ENCODE data around the gene HCN3.
"Not testable (repeated sequence)": the region's sequence is repeated elsewhere in the genome, so short reads cannot be mapped to it uniquely, and the experiment has no call there.

The HCN3 gene

DNA sequence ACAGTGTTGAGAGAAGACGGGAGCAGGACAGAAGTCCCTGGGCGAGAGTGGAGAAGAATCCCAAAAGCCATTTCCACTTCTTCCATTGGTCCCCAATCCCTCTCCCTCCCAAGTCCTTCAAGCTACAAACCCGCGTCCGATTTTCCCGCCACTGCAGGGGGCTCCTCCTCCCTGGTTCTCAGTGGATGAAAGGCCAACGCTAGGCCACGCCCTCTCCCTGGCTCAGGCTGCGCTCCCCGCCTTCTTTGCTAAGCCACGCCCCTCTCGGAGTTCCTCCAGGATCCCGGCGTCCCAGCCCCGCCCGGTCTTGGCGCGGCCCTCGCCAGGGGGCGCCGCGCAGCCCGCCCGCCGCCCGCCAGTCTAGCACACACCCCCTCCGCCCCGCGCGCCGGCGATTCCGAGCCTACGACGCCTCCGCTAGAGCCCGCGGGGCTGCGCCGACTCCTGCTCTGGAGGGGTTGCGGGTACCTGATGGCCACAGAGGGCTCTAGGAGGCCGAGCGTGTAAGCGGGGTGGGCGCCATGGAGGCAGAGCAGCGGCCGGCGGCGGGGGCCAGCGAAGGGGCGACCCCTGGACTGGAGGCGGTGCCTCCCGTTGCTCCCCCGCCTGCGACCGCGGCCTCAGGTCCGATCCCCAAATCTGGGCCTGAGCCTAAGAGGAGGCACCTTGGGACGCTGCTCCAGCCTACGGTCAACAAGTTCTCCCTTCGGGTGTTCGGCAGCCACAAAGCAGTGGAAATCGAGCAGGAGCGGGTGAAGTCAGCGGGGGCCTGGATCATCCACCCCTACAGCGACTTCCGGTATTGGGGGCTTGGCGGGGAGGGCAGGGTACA is at the start of gene HCN3:
TSS of gene HCN3 (plus strand) at position 394 of the 832 bp plus-strand sequence. CDS start at position 522, 128 bp downstream.
- DNase-seq (ENCODE audit: low read depth, low spot score), result peak; percentile 90

DNA sequence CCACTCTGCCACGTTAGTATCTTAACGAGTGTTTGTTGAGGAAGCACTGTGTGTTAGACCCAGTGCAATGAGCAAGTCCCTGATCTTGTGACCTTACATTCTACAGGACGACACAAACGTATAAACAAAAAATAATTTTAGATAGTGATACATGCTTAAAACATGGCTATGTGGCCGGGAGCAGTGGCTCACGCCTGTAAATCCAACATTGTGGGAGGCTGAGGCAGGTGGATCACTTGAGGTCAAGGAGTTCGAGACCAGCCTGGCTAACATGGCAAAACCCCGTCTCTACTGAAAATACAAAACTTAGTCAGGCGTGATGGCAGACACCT is 49.2 kb upstream of the HCN3 start:
- no peak for DNase-seq (ENCODE audit: low read depth, low spot score)

DNA sequence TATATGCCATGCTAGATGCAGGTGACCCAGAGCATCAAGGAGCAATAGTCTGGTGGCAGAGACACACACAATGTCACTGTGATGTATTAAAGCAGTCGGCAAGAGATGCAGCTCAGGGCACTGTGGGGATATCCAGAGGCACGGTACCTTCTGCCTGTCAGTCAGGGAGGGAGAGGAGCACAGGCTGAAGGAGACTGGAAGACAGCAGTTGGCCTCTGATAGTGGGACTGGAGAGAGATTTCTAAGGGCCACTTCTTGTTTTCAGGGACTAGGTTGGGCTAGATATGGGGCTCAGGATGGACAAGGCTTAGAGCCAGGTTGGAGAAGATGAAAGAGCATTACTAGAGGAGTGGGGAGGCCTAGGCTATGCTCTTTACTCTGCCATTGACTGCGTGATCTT is 46.0 kb upstream of the HCN3 start:
- DNase-seq (ENCODE audit: low read depth, low spot score), result not testable (repeated sequence)

GRCh38 chr1:155232001-155232978 is 45.0 kb upstream of the HCN3 start:
- DNase-seq (ENCODE audit: low read depth, low spot score), result not testable (repeated sequence)

GRCh38 chr1:155233502-155233901 is 43.8 kb upstream of the HCN3 start:
- DNase-seq (ENCODE audit: low read depth, low spot score), result not testable (repeated sequence)

- DNase-seq (ENCODE audit: low read depth, low spot score), result not testable (repeated sequence)
Measured at GRCh38 chr1:155235375-155235774, 41.9 kb upstream of the HCN3 start.

GRCh38 chr1:155236451-155236850 is 40.8 kb upstream of the HCN3 start:
- no peak for DNase-seq (ENCODE audit: low read depth, low spot score)

DNA sequence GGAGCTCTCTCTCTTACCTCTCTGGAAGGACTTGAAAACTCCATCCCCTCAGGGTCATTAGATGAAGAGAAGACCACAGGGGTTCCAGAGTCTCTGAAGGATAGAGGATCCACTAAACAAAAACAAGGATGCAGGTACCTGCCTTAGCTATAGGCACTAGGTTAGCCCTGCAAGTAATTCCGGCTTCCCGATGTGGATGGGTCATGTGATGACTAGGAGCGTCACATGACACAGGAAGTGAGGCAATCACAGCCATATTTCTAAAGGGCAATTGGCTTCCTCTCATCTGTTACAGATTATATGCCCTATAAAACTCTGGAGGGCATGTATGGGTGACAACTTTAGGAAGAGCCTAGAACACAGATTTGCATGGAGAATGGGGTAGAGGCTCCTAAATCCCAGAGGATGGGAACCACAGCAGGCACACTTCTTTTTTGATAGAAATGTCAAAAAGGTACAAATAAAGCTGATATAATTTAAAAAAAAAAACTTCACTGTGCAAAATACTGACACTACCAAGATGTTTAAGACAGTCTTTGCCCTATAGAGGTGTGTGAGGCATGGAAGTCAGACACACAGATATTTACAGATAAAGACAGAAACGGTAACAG is 36.1 kb upstream of the HCN3 start:
- DNase-seq (ENCODE audit: low read depth, low spot score), result no peak

DNA sequence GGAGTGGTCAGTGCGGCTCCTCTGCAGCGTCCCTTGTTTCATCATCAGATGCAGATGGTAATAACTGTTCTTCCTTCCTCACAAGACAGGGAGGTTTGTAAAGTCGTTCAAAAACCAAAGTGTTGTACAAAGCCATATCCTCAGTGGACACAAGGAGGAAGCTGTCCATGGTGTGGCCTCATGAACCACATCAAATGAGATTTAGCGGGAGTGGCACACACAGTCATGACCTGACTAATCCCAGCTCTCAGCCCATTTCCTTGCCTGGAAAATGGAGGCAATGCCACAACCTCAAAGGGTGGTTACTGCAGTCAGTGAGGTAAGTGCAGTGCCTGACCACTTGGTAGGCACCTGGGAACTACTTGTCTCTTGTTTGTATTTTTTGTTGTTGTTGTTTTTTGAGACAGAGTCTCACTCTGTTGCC is 35.4 kb upstream of the HCN3 start:
- no peak for DNase-seq (ENCODE audit: low read depth, low spot score)

DNA sequence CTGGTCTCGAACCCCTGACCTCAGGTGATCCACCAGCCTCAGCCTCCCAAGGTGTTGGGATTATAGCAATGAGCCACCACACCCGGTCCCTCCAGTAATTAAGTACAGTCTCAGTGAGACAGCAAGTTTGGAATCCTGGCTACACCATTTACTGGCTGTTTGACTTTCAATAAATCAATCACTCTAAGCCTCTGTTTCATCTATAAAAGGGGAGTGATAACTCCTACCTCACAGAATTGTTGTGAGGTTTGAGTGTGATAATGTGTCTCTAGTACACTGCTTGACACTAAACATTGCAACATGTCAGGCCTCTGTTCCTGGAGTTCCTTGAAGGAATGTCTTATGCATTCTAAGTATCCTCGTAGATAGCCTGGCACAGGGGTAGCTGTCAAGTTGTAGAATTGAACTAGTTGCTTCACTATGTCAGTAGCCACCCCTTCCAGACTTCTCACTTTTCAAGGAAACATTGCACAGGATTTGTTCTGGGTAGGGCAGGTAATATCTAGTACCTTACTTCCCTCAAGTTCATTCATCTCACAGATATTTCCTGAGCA is 34.4 kb upstream of the HCN3 start:
- DNase-seq (ENCODE audit: low read depth, low spot score), result no peak

GRCh38 chr1:155244368-155245162 is 32.7 kb upstream of the HCN3 start:
- DNase-seq (ENCODE audit: low read depth, low spot score), result peak; percentile 97

DNA sequence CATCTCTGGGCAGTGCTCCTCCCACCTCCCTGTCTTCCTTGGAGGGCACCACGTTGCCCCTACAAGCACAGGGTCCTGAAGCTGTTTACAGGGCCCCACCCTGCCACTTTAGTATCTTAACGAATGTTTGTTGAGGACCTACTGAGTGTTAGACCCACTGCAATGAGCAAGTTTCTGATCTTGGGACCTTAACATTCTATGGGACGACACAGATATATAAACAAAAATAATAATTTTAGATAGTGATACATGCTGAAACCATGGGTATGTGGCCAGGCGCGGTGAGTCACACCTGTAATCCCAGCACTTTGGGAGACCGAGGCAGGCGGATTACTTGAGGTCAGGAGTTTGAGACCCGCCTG is 32.1 kb upstream of the HCN3 start:
- no peak for DNase-seq (ENCODE audit: low read depth, low spot score)

DNA sequence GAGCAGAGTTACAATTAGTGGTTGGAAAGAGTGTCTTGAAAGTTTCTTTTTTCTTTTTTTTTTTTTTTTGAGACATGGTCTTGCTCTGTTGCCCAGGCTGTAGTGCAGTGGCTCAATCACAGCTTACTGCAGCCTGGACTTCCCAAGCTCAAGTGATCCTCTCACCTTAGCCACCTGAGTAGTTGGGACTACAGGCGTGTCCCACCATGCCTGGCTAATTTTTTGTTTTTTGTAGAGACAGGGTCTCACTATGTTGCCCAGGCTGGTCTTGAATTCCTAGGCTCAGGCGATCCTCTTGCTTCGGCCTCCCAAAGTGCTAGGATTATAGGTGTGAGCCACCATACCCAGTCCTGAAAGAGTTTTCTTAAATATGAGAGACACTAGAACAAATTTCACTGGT is 30.5 kb upstream of the HCN3 start:
- DNase-seq (ENCODE audit: low read depth, low spot score), result not testable (repeated sequence)

DNA sequence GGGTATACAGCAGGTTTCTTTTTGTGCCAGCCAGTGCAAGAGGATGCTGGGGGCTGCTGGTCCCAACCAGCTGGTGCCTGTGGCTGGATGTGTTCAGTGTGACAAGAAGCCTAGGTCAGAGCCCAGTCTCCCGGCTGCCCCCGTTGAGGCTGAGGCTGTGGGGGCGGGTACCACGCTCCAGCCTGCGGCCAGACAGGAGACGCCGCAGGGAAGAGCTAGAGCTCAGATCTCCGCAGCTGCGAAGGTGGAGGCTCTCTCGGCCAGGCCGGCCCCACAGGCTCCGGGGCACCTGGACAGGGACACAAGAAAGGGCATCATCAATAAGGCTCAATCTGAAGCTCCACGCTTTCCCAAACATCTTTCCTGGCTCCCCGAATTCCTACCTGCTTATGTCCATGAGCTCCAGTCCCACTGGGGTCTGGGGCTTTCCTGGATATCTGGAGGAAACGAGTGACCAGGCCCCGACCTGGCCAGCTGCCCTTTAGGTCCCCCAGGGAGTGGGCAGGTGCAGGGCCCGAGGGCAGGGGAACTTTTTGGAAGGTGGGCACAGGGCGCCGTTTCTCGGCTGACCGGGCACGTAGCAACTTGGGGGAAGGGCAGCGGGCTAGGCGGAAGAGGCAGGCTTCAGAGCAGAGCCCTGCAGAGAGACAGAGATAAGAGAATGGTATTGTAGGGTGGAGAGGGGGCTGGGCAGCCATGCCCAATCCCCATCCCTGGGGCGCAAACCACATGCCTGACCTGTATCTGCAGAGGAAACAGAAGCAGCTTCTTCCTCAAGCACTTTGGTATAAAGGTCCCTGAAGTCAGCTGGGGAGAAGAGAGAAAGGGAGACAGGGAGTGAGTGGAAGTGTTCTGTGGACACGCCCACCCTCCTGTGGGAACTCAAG is 29.4 kb upstream of the HCN3 start:
- no peak for DNase-seq (ENCODE audit: low read depth, low spot score)

DNA sequence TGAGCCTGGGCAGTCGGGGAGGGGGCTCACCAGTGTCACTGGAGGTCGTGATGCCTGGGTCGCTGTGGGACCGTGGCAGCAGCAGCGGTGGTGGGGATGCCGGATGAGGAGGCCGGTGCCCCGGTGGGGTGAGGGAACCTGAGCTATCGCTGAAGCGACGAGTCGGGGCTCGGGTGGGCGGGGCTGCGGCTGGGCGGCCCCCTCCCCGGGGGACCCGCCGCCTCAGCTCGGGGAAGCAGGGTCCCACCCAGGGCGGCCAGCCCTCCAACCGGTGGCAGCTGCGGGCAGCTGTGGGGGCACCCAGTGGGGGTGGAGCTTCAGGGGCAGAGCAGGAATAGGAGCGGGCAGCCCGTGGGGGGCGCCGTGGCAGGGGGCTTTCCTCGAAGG is 27.0 kb upstream of the HCN3 start:
- DNase-seq (ENCODE audit: low read depth, low spot score), result no peak

DNA sequence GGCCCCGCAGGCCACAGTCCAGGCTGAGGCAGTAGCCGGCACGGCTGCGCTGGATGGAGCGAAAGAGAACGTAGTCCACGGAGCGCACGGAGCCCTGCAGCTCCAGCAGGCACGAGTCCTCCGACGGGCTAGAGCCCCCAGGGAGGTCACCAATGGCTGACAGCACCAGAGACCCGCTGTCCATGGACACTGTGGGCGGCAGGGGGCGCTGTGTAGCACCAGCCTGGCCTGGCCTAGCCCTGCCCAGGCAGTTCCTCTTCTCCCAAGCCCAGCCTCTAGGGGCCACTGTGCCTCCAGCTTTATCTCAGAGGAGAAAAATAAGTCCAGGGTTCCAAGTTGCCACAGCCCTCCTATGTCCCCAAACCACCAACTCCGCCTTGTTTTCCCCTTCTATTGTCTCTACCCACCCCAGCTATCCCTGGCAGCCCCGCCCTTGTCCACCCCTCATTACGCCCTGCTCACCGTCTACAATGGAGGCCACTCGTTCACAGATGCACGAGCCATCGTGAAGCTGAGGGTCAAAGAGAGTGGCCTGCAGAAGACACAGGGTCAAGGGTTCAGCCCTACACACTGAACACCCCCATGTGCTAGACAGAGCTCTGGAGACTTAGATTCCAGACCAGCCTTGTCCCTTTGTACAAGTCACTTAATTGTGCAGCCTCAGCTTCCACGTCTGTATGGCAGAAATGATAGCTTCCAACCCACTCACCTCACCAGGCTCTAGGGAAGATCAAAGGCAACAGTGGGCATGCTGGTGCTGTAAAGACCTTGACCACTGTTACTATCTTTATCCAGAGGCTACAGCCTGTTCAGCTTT is 26.4 kb upstream of the HCN3 start:
- DNase-seq (ENCODE audit: low read depth, low spot score), result peak; percentile 87

GRCh38 chr1:155251566-155251965 is 25.7 kb upstream of the HCN3 start:
- no peak for DNase-seq (ENCODE audit: low read depth, low spot score)

DNA sequence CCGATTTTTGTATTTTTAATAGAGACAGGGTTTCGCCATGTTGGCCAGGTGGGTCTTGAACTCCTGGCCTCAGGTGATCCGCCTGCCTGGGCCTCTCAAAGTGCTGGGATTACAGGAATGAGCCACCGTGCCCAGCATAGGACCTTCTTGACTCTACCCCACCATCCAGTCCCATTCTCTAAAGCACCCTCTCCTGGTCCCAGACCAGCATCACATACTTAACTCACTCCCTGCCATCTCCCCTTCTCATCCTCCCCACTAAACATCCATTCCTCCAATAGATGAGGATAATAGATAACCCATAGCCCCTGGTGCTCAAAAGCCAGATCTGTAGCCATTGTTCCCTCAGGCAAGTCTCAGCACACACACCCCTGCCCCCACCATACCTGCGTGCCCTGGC is 24.1 kb upstream of the HCN3 start:
- no peak for DNase-seq (ENCODE audit: low read depth, low spot score)

- no peak for DNase-seq (ENCODE audit: low read depth, low spot score)
Measured at GRCh38 chr1:155253797-155254196, 23.5 kb upstream of the HCN3 start.

All from smooth muscle cell of the brain vasculature (primary cell).